Peyer's patch (tissue), 4 donors: ENCODE measurements around the gene C16orf90.

Source experiments
- CTCF ChIP-seq, 6 experiments: fragments of 450-650 bp in 4 of 6; fragments of 200-600 bp in 2 of 6; sonication (generic) in 1 of 6; IDR thresholded peaks; one replicate each; pipeline ENCODE4 v1.5.1; 2017 to 2019; ENCODE audit warnings: antibody characterized with exemption in 6 of 6, mild to moderate bottlenecking in 3 of 6, moderate library complexity in 1 of 6
- POLR2A ChIP-seq, 2 donors: fragments of 450-650 bp; IDR thresholded peaks; one replicate each; pipeline ENCODE4 v1.5.1; 2017; ENCODE audit warnings: antibody characterized with exemption in 2 of 2, mild to moderate bottlenecking in 2 of 2, moderate library complexity in 2 of 2

DNA sequence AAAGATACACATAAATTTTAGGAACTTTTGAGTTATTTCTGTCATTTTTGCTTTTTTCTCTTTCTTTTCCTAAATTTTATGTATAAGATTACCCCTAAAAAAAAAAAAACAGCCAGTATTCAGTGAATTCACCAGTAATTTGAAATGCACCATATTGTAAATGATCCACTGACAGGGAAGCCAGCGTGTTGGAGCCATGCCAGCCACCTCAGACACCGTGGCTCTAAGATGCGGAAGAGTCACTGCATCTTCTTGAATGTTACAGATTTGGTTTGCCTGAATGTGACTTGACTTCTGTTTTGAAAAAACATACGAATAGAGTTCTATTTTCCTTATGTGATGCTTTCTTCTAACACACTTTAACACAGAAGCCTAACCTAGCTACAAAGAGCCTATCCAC, 42.9 kb upstream of the C16orf90 start:
- no peak for TF ChIP-seq CTCF (IDR thresholded peaks at IDR 0.05)
- TF ChIP-seq POLR2A (IDR thresholded peaks at IDR 0.05), result no peak
